Naive B cell (primary cell): ENCODE results near the gene TCTA. TPM values are rescaled to one million over a fixed set of nuclear protein-coding genes. Genes with fewer than 3 reads are reported as not detected.
"Not testable (repeated sequence)": the region's sequence is repeated elsewhere in the genome, so short reads cannot be mapped to it uniquely, and the experiment has no call there.

Experiments used
- ATAC-seq, 2 donors: fragments of 150-1000 bp; cut with Tn5 transposase; 2 replicates each; pipeline ENCODE4 v1.10.0; 2021; ENCODE audit warnings: low read depth in 2 of 2, mild to moderate bottlenecking in 2 of 2, moderate library complexity in 2 of 2
- DNase-seq: peaks from one replicate; pipeline ENCODE4 v3.0.0; 2022
- H3K27ac Mint-ChIP-seq, 6 donors: one replicate each; pipeline ENCODE4 v1.8.0; 2020 to 2022; ENCODE audit warnings: mild to moderate bottlenecking in 6 of 6, mixed read lengths in 6 of 6, moderate library complexity in 5 of 6, inconsistent platforms in 2 of 6
- H3K27me3 Mint-ChIP-seq, 3 donors: one replicate each; pipeline ENCODE4 v1.8.0; 2021 to 2022; ENCODE audit warnings: mixed read lengths in 3 of 3, mild to moderate bottlenecking in 1 of 3
- H3K36me3 Mint-ChIP-seq, 2 donors: one replicate each; pipeline ENCODE4 v1.8.0; 2020 to 2022; ENCODE audit warnings: mixed read lengths in 2 of 2, inconsistent platforms in 1 of 2, mild to moderate bottlenecking in 1 of 2
- H3K4me1 Mint-ChIP-seq, 3 donors: one replicate each; pipeline ENCODE4 v1.8.0; 2020 to 2022; ENCODE audit warnings: mixed read lengths in 3 of 3, inconsistent platforms in 1 of 3, mild to moderate bottlenecking in 1 of 3, moderate library complexity in 1 of 3
- H3K4me3 Mint-ChIP-seq, 8 donors: one replicate each; pipeline ENCODE4 v1.8.0; 2020 to 2022; ENCODE audit warnings: mild to moderate bottlenecking in 8 of 8, mixed read lengths in 8 of 8, moderate library complexity in 8 of 8, inconsistent platforms in 2 of 8
- H3K9me3 Mint-ChIP-seq, 7 donors: one replicate each; pipeline ENCODE4 v1.8.0; 2020 to 2022; ENCODE audit warnings: mixed read lengths in 7 of 7, mild to moderate bottlenecking in 5 of 7, inconsistent platforms in 2 of 7, moderate library complexity in 1 of 7
- polyA plus RNA-seq, 6 donors: library from polyadenylated mRNA; unstranded; fragments of 300-500 nt; fragmentation: Illumina TruSeq; gene quantifications; one replicate each; pipeline ENCODE4 v1.2.3, GENCODE V29; 2021; ENCODE audit warnings: low read depth in 6 of 6

TCTA gene
- polyA plus RNA-seq, 6 donors from 2014 or later: 45.9 to 99.9 (median 58.6) TPM

GRCh38 chr3:49391310-49391709, 20.9 kb upstream of the TCTA start:
- Mint-ChIP-seq H3K4me1 (peaks cover 41 to 82% (median 59%) of the 10 kb centered on the region in 3 donors), H3K27ac (peak overlapping the region in 1 of 6 donors; percentile 51)
- not testable (repeated sequence) for ATAC-seq

GRCh38 chr3:49397470-49397869, 14.8 kb upstream of the TCTA start:
- Mint-ChIP-seq H3K27me3 (no peaks in the 10 kb centered on the region), H3K4me1 (peaks cover 43 to 93% (median 80%) of the 10 kb centered on the region in 3 donors), H3K27ac (peak overlapping the region in 5 of 6 donors; percentile 22 to 94 (median 82)), H3K9me3 (no peaks in the 10 kb centered on the region), H3K36me3 (peaks cover 0 to 14% of the 10 kb centered on the region in 2 donors), H3K4me3 (peak overlapping the region in 5 of 8 donors; percentile 8 to 78 (median 44))
- ATAC-seq (peak; percentile 73 to 74), DNase-seq (peak; percentile 13)

More at GRCh38 chr3:49391310-49391709, 20.9 kb upstream of the TCTA start:
- H3K9me3 Mint-ChIP-seq, DNase-seq, H3K27me3 Mint-ChIP-seq: not testable (repeated sequence)
- Mint-ChIP-seq H3K36me3 (peaks cover 0 to 12% of the 10 kb centered on the region in 2 donors), H3K4me3 (peak overlapping the region in 1 of 8 donors; percentile 35)

DNA sequence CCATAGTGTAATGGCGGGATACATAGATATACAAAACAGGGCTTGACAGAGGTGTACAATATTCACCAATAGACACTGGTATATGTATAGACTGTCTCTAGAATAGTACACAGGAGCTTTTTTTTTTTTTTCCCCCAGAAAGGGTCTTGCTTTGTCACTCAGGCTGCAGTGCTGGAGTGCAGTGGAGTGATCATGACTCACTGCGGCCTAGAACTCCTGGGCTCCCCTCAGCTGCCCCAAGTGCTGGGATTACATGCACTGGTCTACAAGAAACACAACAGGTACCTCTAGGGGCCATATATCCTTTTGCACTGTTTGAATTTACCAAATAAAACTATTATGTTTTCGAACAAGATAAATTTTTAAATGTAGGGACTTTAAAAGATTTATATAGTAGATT, 12.8 kb upstream of the TCTA start:
- DNase-seq (no peak), ATAC-seq (peak in 1 of 2 donors; percentile 18)
- peaks cover 33 to 87% (median 65%) of the 10 kb centered on the region in 3 donors for H3K4me1 Mint-ChIP-seq
- H3K9me3 Mint-ChIP-seq: no peaks in the 10 kb centered on the region
- peak overlapping the region in 5 of 6 donors; percentile 63 to 88 (median 84) for H3K27ac Mint-ChIP-seq
- peak overlapping the region in 5 of 8 donors; percentile 7 to 59 (median 21) for H3K4me3 Mint-ChIP-seq
- H3K36me3 Mint-ChIP-seq: peaks cover 0 to 14% of the 10 kb centered on the region in 2 donors
- no peaks in the 10 kb centered on the region for H3K27me3 Mint-ChIP-seq

DNA sequence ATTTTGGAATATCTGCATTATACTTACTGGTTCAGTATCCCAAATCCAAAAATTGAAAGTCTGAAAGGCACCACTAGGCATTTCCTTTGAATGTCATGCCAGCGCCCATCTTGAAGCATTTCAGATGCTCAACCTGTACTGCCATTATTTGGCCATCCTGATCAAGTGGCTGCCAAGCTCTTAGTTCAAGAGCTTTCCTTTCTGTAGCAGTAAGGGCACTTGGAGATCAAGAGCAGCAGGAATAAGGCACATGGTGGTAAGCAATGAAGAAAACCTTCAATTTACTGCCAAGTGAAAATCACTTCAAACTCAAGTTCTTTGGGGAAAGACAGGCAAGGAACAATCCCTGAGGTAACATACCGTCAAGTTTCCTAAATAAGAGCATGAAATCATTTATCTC, 10.5 kb upstream of the TCTA start:
- Mint-ChIP-seq H3K4me1 (peaks cover 33 to 83% (median 59%) of the 10 kb centered on the region in 3 donors), H3K27ac (peak overlapping the region in 2 of 6 donors; percentile 29 to 78), H3K4me3 (no peak overlapping the region), H3K36me3 (peaks cover 0 to 10% of the 10 kb centered on the region in 2 donors), H3K9me3 (no peaks in the 10 kb centered on the region), H3K27me3 (no peaks in the 10 kb centered on the region)
- DNase-seq (no peak), ATAC-seq (no peak)

DNA sequence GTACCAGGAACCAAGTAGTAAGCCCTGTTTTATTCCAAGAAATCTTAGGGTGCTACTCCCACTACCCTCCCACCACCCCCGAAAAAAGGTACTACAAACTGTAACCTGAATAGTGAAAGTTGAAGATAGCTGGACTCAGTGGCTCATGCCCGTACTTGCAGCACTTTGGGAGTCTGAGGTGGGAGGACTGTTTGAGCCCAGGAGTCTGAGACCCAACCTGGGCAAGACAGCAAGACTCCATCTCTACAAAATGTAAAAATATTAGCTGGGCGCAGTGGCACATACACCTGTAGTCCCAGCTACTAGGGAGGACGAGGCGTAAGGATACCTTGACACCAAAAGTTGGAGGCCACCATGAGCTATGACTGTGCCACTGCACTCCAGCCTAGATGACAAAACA, 8.3 kb upstream of the TCTA start:
- Mint-ChIP-seq H3K9me3 (no peaks in the 10 kb centered on the region), H3K4me3 (peak overlapping the region in 1 of 8 donors; percentile 16), H3K36me3 (peaks cover 0 to 5% of the 10 kb centered on the region in 2 donors), H3K27me3 (no peaks in the 10 kb centered on the region), H3K4me1 (peaks cover 31 to 81% (median 53%) of the 10 kb centered on the region in 3 donors), H3K27ac (peak overlapping the region in 1 of 6 donors; percentile 65)
- DNase-seq: no peak
- no peak for ATAC-seq

DNA sequence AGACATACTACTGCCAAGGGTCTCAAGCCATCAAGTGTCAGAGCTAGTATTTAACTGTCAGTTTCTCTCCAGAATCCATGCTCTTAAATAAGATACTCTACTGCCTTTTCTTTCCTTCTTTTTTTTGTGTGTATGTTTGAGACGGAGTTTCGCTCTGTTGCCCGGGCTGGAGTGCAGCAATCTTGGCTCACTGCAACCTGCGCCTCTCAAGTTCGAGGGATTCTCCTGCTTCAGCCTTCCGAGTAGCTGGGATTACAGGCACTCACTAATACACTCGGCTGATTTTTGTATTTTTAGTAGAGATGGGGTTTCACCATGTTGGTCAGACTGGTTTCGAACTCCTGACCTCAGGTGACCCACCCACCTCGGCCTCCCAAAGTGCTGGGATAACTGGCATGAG, 6.7 kb upstream of the TCTA start:
- DNase-seq: not testable (repeated sequence)
- Mint-ChIP-seq H3K4me3 (peak overlapping the region in 2 of 8 donors; percentile 44 to 77), H3K27ac (peak overlapping the region in 5 of 6 donors; percentile 23 to 69 (median 51))

DNA sequence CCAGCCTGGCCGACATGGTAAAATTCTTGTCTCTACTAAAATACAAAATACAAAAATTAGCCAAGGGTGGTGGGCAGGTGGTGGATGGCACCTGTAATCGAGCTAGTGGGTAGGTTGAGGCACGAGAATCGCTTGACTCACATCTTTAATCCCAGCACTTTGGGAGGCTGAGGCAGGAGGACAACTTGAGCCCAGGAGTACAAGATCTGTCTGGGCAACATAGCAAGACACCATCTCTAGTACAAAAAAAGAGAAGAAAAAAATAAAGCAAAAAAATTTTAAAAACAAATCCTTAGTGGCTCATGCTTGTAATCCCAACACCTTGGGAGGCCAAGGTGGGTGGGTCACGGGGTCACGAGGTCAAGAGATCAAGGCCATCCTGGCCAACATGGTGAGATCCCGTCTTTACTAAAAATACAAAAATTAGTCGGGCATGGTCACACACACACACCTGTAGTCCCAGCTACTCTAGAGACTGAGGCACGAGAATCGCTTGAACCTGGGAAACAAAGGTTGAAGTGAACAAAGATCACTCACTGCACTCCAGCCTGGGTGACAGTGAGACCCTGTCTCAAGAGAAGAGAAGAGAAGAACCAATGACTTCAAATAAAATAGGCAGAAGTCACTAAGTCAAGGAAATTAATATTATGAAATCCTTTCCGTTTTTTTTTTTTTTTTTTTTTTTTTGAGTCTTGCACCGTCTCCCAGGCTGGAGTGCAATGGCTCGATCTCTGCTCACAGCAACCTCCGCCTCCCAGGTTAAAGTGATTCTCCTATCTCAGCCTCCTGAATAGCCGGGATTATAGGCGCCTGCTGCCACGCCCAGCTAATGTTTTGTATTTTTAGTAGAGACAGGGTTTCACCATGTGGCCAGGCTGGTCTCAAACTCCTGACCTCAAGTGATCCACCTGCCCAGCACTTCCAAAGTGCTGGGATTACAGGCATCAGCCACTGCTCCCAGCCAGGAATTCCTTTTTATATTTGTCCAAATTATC, 5.4 kb upstream of the TCTA start:
- ATAC-seq: no peak
- Mint-ChIP-seq H3K4me1 (peaks cover 38 to 70% (median 43%) of the 10 kb centered on the region in 3 donors), H3K9me3 (no peaks in the 10 kb centered on the region), H3K27me3 (no peaks in the 10 kb centered on the region), H3K4me3 (peak overlapping the region in 6 of 8 donors; percentile 23 to 77 (median 60)), H3K27ac (peak overlapping the region; percentile 57 to 96 (median 82)), H3K36me3 (no peaks in the 10 kb centered on the region)
- DNase-seq: no peak

More for the DNA sequence above, 6.7 kb upstream of the TCTA start:
- ATAC-seq, H3K9me3 Mint-ChIP-seq, H3K36me3 Mint-ChIP-seq, H3K27me3 Mint-ChIP-seq: not testable (repeated sequence)
- H3K4me1 Mint-ChIP-seq: peaks cover 37 to 80% (median 51%) of the 10 kb centered on the region in 3 donors

GRCh38 chr3:49410066-49410845, 2.0 kb upstream of the TCTA start:
- no peaks in the 10 kb centered on the region for H3K27me3 Mint-ChIP-seq
- peak overlapping the region; percentile 78 to 94 (median 92) for H3K4me3 Mint-ChIP-seq
- H3K36me3 Mint-ChIP-seq: no peaks in the 10 kb centered on the region
- peaks cover 52 to 74% (median 64%) of the 10 kb centered on the region in 3 donors for H3K4me1 Mint-ChIP-seq
- H3K27ac Mint-ChIP-seq: peak overlapping the region; percentile 90 to 99 (median 93)
- ATAC-seq: no peak
- no peaks in the 10 kb centered on the region for H3K9me3 Mint-ChIP-seq
- DNase-seq: no peak

GRCh38 chr3:49410846-49411534, 1.2 kb upstream of the TCTA start:
- peak overlapping the region; percentile 78 to 94 (median 92) for H3K4me3 Mint-ChIP-seq
- peak overlapping the region; percentile 90 to 99 (median 92) for H3K27ac Mint-ChIP-seq
- DNase-seq (no peak), ATAC-seq (no peak)
- peaks cover 51 to 75% (median 62%) of the 10 kb centered on the region in 3 donors for H3K4me1 Mint-ChIP-seq
- H3K27me3 Mint-ChIP-seq: no peaks in the 10 kb centered on the region
- H3K9me3 Mint-ChIP-seq: no peaks in the 10 kb centered on the region
- H3K36me3 Mint-ChIP-seq: peaks cover 0 to 5% of the 10 kb centered on the region in 2 donors

DNA sequence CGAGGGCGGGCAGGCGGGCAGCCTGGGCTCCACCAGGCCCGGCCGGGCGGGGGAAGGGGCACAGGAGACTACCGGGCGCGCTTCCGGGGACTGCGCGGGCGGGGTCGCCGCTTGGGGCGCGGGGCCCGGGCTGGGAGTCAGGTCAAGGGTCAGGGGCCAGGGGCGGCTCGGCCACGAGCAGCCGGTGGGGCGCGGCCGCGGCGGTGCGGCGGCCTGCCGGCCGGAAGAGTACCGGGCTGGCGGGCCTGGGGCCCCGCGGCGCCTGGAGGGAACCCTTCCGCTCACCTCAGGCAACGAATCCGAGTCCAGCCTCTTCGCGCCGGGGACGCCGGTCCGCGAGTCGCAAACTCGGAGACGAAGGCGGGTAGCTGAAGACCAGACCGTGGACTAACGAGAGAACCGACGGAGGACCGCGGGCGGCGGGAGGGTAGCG, 672 bp upstream of the TCTA start:
- peaks cover 0 to 5% of the 10 kb centered on the region in 2 donors for H3K36me3 Mint-ChIP-seq
- no peak for DNase-seq
- H3K27ac Mint-ChIP-seq: peak overlapping the region in 4 of 6 donors; percentile 92 to 98 (median 93)
- ATAC-seq: peak; percentile 23 to 24
- H3K4me3 Mint-ChIP-seq: peak overlapping the region; percentile 78 to 95 (median 93)
- H3K9me3 Mint-ChIP-seq: no peaks in the 10 kb centered on the region
- no peaks in the 10 kb centered on the region for H3K27me3 Mint-ChIP-seq
- peaks cover 52 to 75% (median 62%) of the 10 kb centered on the region in 3 donors for H3K4me1 Mint-ChIP-seq

DNA sequence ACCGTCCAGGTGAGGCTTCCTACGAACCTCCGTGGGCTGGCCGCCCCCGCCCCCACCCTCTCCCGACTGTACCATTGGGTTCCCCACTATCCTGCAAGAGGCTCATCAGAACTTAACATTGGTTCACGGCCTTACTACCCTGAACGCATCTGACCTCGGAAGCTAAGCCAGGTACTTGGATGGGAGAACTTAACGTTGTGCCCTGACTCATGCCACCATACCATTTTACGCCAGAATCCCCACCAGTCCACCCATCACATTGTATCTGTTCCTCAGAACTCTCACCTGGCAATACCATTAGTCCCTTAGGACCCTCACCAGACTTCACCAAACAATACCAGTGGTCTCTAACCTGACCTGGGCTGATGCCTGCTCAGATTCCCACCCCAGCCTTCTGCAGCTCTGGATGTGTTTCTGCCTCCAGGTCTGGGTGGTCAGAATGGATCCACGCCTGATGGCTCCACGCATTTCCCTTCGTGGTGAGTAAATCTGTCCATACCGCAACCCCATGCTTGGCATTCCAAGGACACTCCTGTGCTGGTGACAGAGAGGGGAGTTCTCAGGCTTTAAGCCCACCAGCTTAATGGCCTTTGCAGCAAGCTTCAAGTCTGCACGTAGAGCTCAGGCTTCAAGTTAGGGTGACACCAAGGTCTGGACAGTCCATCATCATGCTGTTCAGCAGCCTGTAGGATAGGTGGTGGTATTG, 562 bp downstream of the TCTA start:
- peak overlapping the region; percentile 92 to 98 (median 94) for H3K27ac Mint-ChIP-seq
- peak overlapping the region; percentile 78 to 95 (median 93) for H3K4me3 Mint-ChIP-seq
- ATAC-seq: no peak

GRCh38 chr3:49413338-49413734, 1.1 kb downstream of the TCTA start:
- no peaks in the 10 kb centered on the region for H3K9me3 Mint-ChIP-seq
- H3K36me3 Mint-ChIP-seq: peaks cover 0 to 5% of the 10 kb centered on the region in 2 donors
- H3K27ac Mint-ChIP-seq: peak overlapping the region in 5 of 6 donors; percentile 47 to 93 (median 92)
- DNase-seq (no peak), ATAC-seq (no peak)
- peak overlapping the region; percentile 70 to 95 (median 90) for H3K4me3 Mint-ChIP-seq
- no peaks in the 10 kb centered on the region for H3K27me3 Mint-ChIP-seq
- H3K4me1 Mint-ChIP-seq: peaks cover 56 to 75% (median 66%) of the 10 kb centered on the region in 3 donors

More for the DNA sequence above, 562 bp downstream of the TCTA start:
- DNase-seq: no peak
- Mint-ChIP-seq H3K4me1 (peaks cover 54 to 75% (median 62%) of the 10 kb centered on the region in 3 donors), H3K27me3 (no peaks in the 10 kb centered on the region), H3K9me3 (no peaks in the 10 kb centered on the region), H3K36me3 (peaks cover 0 to 5% of the 10 kb centered on the region in 2 donors)
